Vagina (tissue), 1 donor: Measurements from ENCODE around the gene NPIPB13. TPM values are rescaled to one million over a fixed set of nuclear protein-coding genes. Genes with fewer than 3 reads are reported as not detected.

Source experiments
- small RNA-seq: library from RNA; depleted of rRNA; stranded (forward); fragments of <200 nt; gene quantifications from one replicate; pipeline ENCODE3, GENCODE V24; 2016
- total RNA-seq: library from RNA; depleted of rRNA; stranded (reverse); fragments of >200 nt; gene quantifications from one replicate; pipeline ENCODE4 v1.2.3, GENCODE V29; 2016

Gene NPIPB13
- total RNA-seq, 1 donor from 2014 or later: 0.25 TPM

Small RNA genes lying within 50 kb of the gene (small RNA-seq; reads per million reads assigned to genes)
- gene AC106782.4: not detected

Other genes with a start within 250 kb of the NPIPB13 start
- gene DOC2A, start 237.5 kb downstream of the NPIPB13 start, total RNA-seq: 2.2 TPM
- not detected for gene C16orf92, start 225.3 kb downstream of the NPIPB13 start, total RNA-seq
- 0.98 TPM for gene TLCD3B, start 217.2 kb downstream of the NPIPB13 start, total RNA-seq
- gene ALDOA, start 182.7 kb downstream of the NPIPB13 start, total RNA-seq: 810 TPM
- gene PPP4C, start 172.5 kb downstream of the NPIPB13 start, total RNA-seq: 60.4 TPM
- gene TBX6, start 156.6 kb downstream of the NPIPB13 start, total RNA-seq: 6.4 TPM
- gene YPEL3, start 152.3 kb downstream of the NPIPB13 start, total RNA-seq: 116 TPM
- gene GDPD3, start 134.9 kb downstream of the NPIPB13 start, total RNA-seq: 6.9 TPM
- gene MAPK3, start 125.3 kb downstream of the NPIPB13 start, total RNA-seq: 104 TPM
- 51.1 TPM for gene CORO1A, start 64.9 kb downstream of the NPIPB13 start, total RNA-seq
- 292 TPM for gene BOLA2B, start 54.8 kb downstream of the NPIPB13 start, total RNA-seq
- gene SLX1A, start 54.6 kb downstream of the NPIPB13 start, total RNA-seq: 48.9 TPM
- gene SULT1A3, start 49.2 kb downstream of the NPIPB13 start, total RNA-seq: 10.8 TPM
- gene CD2BP2, start 106.8 kb upstream of the NPIPB13 start, total RNA-seq: 29.2 TPM
- gene TBC1D10B, start 122.0 kb upstream of the NPIPB13 start, total RNA-seq: 42.2 TPM
- gene MYL11, start 126.3 kb upstream of the NPIPB13 start, total RNA-seq: not detected
- gene SEPTIN1, start 134.1 kb upstream of the NPIPB13 start, total RNA-seq: 3.7 TPM
- 3.4 TPM for gene ZNF48, start 146.9 kb upstream of the NPIPB13 start, total RNA-seq
- gene ZNF771, start 159.1 kb upstream of the NPIPB13 start, total RNA-seq: 42.7 TPM
- gene DCTPP1, start 181.6 kb upstream of the NPIPB13 start, total RNA-seq: 14.5 TPM
- 28.0 TPM for gene SEPHS2, start 197.4 kb upstream of the NPIPB13 start, total RNA-seq
- gene ITGAL, start 224.3 kb upstream of the NPIPB13 start, total RNA-seq: 5.4 TPM